ENCODE results near the gene CHST9.

DNA sequence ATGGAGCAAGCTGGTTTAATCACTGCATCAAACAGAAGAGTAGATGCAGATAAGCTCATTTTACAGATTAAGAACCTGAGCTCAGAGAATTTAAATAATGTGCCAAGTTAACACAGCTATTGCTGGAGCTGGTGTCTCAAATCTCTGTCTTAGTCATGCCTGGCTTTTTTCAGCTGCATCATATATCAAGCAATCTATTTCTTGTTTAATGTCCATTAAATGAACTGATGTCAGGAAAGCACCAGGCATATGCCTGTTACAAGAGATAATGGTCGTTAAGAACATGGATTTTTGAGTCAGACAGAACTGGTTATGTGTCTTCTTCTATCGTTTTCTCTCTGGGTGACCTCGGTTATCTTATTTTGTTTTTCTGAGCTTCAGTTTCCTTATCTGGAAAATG, 259.8 kb downstream of the CHST9 start:
- TF ChIP-seq, protein P1, sequence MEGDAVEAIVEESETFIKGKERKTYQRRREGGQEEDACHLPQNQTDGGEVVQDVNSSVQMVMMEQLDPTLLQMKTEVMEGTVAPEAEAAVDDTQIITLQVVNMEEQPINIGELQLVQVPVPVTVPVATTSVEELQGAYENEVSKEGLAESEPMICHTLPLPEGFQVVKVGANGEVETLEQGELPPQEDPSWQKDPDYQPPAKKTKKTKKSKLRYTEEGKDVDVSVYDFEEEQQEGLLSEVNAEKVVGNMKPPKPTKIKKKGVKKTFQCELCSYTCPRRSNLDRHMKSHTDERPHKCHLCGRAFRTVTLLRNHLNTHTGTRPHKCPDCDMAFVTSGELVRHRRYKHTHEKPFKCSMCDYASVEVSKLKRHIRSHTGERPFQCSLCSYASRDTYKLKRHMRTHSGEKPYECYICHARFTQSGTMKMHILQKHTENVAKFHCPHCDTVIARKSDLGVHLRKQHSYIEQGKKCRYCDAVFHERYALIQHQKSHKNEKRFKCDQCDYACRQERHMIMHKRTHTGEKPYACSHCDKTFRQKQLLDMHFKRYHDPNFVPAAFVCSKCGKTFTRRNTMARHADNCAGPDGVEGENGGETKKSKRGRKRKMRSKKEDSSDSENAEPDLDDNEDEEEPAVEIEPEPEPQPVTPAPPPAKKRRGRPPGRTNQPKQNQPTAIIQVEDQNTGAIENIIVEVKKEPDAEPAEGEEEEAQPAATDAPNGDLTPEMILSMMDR (IDR thresholded peaks at IDR 0.05; ENCODE audit: poor library complexity): no peak
- no peak for TF ChIP-seq EZH2phosphoT487 (IDR thresholded peaks at IDR 0.05; ENCODE audit: low read depth, severe bottlenecking, unreplicated experiment)

Measured in hepatocyte (in vitro differentiated cells).